Muscle of back (tissue), 11 donors: ENCODE measurements around the gene AP3B2. TPM values are rescaled to one million over a fixed set of nuclear protein-coding genes. Genes with fewer than 3 reads are reported as not detected.

Source experiments
- DNase-seq, 3 donors: peaks; one replicate each; pipeline versions ENCODE4 v3.0.0 to v3.0.0-alpha.2; 2013
- polyA plus RNA-seq, 10 donors: library from polyadenylated mRNA; unstranded; fragments of 120-200 nt; gene quantifications; one replicate each; pipeline ENCODE4 v1.2.1, GENCODE V29; 2013; ENCODE audit not compliant: insufficient read length in 10 of 10

The AP3B2 gene
- polyA plus RNA-seq, 10 donors = 0.11 to 1.6 (median 0.41) TPM

GRCh38 chr15:82698711-82699345 is 10.8 kb downstream of the AP3B2 start:
- DNase-seq = no peak

DNA sequence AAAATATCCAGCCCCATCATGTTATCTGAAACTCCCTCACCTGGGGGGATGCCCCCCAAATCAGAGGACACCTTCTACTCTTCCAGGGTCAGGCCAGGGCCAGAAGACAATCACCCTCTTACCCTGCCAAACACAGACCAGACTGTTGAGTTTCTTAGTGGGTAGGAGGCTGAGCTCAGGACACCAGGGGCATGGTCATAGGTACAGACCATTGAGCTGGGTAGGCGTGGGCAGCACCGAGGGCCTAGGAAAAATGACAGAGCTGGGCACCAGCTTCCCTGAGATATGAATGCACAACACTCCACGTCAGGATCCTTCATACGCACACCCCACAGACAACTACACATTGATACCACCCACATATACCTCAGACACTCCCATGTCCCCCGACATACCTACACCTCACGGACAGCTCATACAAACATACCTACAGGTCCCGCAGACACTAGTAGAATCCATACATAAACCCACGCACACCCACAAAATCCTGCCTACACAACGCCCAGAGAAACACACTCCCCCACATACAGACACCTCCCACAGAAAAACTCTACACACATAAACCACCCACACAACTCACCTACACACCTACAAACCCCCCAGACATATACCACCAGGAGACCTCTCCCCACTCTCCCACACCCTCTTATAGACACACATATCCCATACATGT is 11.8 kb downstream of the AP3B2 start:
- DNase-seq = no peak

DNA sequence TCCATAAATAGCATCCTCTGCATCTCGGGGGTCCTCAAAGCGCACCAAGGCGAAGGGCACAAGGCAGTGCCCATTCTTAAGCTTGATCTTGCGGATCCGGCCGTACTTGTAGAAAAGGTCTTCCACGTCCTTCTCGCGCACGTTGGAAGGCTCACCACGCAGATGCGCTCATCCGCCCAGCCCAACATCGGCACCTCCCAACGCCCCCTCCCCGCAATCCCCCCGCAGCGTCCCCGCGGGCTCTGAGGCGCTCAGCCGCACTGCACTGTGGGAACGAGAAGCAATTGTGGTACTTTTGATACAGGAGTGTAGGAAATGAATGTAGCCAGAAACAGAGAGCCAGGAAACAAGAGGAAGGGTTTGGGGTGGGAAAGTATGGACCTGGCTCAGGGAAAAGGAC is 17.5 kb downstream of the AP3B2 start:
- DNase-seq = no peak

DNA sequence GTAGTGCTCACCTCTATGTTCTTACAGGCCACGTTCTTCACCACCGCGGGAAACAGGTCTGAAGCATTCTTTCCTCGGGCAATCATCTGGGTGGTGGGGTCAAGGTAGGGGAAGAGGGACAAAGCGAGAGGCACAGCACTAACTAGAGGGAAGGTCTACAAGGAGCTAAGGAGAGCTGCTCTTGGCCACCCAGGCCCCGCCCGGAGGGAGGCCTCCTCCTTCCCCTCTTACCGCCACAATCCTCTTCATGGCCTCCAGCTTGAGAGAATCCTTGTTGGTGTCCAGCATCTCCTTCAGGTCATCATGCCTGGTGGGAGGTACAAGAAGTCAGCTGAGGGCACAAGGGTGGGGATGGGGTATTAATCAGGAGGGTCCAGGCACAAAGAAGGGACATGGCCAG is 20.5 kb downstream of the AP3B2 start:
- DNase-seq = no peak

DNA sequence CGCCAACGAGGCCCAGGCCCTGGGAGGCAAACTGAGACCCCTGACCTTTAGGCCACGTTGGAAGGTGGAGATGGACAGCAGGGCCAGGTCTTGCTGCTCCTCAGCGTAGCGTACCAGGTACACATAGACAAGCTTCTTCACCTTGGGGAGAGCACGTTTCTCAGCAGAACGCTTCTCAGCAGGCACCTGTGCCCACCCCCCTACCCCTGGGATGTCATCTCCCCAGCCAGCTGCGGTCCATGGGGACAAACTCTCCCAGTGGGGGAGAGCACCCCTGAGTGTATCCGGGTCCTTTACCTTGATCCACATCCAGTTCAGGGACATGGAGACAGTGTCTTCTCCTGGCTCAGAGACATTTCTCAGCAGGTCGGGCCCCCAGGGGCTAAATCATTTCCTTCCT is 21.0 kb downstream of the AP3B2 start:
- no peak for DNase-seq

GRCh38 chr15:82681371-82681770 is 28.3 kb downstream of the AP3B2 start:
- no peak for DNase-seq

DNA sequence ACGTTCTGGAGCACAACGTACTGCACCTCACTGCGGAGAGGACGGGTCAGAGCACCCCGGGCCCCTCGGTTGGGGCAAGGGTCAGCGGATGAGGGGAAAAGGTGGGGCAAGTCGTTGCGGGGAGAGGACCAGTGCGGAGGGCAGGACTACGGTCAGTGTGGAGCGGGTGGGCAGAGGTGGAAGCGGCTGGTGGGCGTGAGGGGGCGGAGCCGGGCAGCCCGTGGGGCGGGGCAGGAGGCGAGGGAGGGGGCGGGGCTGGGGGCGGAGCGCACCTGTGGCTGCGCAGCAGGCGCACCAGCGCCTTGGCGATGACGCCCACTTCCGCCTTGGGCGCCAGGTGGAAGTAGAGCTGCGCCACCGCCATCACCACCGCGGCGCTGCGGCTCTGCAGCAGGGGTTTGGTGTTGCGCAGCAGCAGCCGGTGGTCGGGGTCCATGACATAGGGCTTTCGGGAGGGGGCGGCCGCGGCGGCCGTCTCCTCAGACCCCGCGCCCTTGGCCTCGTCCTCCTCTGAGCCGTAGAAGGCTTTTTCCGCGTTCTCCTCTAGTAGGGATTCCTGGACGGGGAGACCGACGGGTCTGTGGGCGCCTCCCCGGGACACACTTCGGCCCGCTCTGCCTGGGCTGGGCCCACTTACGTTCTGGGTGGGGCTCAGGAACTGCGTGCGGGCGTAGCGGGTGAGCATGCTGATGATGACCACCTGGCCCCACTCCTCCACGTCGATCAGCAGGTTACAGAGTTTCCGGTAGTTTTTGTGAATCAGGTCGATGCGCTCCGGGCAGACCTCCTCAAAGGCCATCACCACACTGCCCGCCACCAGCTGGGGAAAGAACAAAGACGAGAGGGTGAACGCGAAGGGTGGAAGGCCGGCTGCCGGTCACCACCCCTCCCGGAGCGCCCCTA is 29.2 kb downstream of the AP3B2 start:
- DNase-seq = peak in 1 of 3 donors; percentile 3

GRCh38 chr15:82679626-82680199 is 30.0 kb downstream of the AP3B2 start:
- DNase-seq = no peak

DNA sequence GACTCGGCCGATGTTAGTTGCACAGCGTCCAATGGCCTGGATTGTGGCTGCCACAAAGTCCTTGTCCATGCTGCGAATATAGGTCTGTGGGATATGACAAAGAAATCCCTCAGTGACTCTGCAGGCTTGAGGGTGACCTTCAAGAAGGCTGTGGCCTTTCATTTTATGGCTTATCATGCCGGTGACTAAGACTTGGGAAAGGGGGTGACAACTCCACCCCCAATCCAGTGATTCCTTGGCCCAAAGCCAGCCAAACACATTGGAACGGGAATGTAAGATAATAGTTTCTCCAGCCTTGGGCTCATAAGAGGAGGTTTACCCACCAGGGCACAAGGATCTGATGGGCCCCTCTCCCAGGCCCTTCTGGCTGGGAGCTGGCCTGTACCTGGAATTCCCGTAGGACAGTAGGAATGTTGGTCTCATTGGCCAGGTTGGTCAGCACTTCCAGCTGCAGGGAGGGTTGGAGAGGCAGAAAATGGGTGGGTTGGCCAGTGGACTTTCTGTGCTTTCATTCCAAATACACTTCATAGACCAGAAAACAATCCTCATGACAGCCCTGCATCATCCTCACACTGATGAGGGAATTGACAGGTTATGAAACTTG is 31.9 kb downstream of the AP3B2 start:
- DNase-seq = no peak

- DNase-seq = no peak
Measured at GRCh38 chr15:82674873-82675272, 34.8 kb downstream of the AP3B2 start.

- DNase-seq = no peak
Measured at GRCh38 chr15:82670699-82671098, 39.0 kb downstream of the AP3B2 start.

- no peak for DNase-seq
Measured at GRCh38 chr15:82666606-82667005, 43.1 kb downstream of the AP3B2 start.

DNA sequence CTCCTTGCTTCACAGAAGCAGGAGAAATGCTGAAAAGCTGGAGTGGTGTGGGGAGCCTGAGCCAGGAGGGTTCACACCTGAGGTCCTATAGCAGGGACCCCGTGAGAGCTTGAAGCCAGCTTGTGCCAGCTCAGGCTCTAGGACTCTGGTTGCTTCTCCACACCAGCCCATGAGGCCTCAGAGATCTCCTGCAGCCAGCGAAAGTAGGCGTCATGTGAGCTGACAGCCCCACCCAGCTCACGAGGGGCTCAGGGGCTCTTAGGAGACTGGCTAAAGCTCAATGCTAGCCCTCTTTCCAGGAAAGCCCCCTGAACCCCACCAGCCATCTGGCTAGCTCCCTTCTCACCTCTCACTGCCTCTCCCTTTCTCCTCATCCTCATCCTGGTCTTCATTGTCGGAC is 45.7 kb downstream of the AP3B2 start:
- DNase-seq = no peak

GRCh38 chr15:82663186-82663600 is 46.5 kb downstream of the AP3B2 start:
- DNase-seq = peak; percentile 32 to 68 (median 66)

DNA sequence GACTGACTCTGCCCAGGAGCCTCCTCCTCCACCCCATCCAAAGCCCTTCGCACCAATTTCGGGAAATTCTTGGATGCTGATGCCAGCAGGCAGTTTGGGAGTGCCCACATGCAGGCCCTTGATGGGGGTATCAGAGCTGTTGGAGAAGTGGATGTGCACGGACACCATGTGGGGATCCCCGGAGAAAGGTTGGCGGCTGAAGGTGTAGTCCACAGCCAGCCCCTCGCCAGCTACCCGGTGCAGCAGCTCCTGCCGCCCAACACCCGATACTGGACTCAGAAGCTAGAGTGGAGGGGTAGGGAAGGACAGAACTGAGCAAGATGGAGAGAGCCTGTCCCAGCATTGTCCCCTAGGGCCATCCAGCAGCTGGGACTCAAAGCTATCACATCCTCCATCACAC is 47.0 kb downstream of the AP3B2 start:
- DNase-seq = no peak

DNA sequence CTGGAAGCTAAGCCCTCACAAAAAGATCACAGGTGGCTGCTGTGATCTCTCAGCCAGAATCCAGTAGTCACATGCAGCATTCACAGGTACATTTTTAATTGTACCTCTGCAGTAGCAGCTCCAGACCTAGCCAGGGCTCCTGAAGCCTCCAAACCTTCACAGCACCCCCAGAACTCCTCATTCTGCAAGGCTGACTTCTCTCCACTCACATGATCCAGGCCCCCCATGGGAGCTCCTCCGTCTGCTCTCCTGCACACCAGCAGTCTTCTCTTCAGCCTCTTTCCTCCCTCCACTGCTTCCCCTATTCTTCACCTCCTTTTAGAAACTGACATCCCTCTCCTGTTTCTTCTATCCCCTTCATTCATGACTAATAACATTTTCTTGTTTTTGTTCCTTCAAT is 49.3 kb downstream of the AP3B2 start:
- DNase-seq = no peak

DNA sequence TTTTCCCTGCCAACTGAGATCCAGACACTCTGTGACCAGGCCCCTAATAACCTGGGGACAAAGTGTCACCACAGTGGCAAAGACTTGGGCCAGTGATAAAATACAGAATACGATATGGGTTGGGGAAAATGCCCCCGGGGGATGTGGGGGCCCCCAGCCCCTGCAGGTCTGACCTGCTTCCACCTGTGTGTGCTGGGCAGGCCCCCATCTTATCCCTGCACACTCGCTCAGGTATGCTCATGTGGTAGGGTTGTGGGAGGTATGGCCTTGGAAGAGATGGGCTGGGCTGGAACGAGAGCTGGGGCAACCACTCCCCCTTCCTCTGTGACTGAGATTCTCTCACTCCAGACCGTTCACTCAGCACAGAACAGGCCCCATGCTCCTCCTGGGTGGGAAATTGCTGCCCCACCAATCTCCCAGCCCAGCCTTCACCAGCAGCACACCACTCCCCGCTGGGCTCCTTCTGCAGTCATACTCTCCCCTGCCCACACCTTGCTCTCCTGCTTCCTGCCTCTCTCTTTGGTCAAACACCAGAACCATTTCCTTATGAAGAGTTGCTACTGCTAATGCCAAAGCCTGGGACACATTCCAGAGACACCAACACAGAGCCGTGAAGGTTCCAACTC is 52.9 kb downstream of the AP3B2 start:
- no peak for DNase-seq

DNA sequence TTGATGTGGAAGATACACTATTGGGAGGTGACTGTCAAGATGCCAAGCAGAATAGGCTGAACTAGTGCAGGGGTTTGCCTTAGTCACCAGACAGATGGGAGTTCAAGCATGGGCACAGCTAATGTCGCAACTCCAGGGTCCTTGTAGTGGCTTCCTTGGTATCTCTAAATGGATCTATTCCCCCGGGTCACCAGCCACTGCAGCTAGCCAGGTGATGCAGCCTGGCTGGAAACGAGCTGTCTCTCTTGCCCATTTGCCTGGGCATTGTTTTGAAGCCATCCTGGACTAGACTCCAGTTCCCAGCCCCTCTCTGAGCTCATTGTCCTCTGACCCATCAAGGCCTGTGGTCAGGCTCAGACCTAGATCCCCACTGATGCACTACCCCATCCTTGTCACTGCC is 54.1 kb downstream of the AP3B2 start:
- DNase-seq = no peak

DNA sequence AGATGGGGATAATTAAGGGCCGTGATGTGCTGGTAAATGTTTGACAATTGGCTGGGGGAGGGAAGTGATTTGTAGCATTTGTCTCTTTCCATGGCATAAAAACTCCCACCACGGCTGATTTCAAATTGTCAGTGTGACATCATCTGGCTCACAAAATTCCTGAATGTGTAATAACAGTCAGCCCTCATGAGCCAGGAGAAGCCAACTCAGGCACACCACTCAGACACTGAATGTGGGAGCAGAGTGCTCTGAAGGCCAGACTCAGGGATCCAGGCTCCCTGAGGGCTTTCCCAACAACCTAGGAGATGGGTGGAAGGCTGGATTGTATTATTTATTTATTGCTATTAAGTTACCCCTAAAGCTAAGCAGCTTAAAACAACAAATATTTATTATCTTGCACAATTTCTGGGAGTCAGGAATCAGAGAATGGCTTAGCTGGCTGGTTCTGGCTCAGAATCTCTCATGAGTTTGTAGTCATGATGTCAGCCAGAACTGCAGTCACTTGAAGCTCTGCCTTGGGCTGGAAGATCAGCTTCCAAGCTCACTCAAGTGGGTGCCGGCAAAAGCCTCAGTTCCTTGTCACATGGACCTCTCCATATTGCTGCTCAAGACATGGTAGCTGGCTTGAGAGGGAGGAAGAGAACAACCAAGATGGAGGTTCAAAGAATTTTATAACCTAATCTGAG is 56.0 kb downstream of the AP3B2 start:
- no peak for DNase-seq

- DNase-seq = no peak
Measured at GRCh38 chr15:82651708-82652107, 58.0 kb downstream of the AP3B2 start.
